ENCODE data around the gene SLC12A6.
A peak's percentile ranks its signal among the peaks of the same experiment; 100 is the strongest.
"Not testable (repeated sequence)": the region's sequence is repeated elsewhere in the genome, so short reads cannot be mapped to it uniquely, and the experiment has no call there.

Gene SLC12A6

DNA sequence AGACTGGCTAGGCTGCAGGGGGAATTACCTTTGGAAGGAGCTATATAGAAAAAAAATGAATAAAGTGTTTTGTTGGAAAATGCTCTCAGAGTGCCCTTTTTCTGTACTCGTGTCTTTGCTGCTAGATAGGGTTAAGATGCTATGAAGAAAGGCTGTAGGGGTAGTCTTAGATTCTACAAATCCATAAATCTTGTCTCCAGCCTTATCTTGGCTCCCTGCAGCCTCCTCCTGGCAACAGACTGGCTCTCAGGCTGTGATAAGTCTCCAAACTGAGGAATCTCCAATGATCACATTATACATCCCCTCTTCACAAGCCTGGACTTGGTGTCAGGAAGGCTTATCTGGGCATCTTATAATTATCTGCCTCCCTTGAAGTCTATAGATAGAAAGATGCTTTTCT, 20.1 kb upstream of the SLC12A6 start:
- DNase-seq (ENCODE audit: low read depth), result no peak

DNA sequence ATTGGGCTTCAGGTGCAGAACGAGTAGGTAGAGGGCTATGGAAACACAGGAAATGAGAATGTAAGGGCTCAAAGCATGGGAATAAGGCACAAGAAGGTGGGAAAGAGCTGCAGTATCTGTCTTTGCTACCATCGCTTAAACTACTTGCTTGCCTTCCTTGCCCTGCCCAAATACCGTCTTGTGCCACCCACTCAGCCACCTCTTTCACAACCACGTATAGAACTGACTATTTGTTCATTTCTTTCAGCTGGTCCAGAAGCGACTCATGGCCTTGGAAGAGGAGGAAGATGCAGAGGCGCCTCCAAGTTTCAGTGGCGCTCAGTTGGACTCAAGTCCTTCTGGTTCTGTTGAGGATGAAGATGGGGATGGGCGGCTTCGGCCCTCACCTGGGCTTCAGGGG, 17.7 kb upstream of the SLC12A6 start:
- no peak for DNase-seq (ENCODE audit: low read depth)

DNA sequence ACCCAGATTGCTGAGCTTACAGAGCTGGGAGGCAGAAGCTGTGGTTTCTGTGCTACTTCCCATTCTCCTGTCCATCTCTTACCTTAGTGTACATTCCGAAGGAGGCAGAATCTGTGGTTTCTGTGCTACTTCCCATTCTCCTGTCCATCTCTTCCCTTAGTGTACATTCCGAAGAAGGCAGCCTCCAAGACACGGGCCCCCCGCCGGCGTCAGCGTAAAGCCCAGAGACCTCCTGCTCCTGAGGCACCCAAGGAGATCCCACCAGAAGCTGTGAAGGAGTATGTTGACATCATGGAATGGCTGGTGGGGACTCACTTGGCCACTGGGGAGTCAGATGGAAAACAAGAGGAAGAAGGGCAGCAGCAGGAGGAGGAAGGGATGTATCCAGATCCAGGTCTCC, 16.7 kb upstream of the SLC12A6 start:
- no peak for DNase-seq (ENCODE audit: low read depth)

DNA sequence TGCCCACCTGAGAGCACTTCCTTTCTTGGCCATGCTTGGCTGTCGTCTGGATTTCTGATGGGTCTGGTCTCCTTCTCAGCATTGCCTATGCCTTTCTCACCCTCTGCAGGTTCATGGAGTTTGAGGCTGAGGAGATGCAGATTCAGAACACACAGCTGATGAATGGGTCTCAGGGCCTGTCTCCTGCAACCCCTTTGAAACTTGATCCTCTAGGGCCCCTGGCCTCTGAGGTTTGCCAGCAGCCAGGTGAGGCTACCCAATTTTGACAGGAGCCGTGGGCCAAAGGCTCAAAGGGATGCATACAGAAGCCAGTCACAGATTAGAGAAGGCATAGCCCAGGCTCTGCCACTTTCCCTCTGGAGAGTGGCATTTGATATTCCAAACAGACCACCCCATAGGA, 16.0 kb upstream of the SLC12A6 start:
- DNase-seq (ENCODE audit: low read depth), result no peak

DNA sequence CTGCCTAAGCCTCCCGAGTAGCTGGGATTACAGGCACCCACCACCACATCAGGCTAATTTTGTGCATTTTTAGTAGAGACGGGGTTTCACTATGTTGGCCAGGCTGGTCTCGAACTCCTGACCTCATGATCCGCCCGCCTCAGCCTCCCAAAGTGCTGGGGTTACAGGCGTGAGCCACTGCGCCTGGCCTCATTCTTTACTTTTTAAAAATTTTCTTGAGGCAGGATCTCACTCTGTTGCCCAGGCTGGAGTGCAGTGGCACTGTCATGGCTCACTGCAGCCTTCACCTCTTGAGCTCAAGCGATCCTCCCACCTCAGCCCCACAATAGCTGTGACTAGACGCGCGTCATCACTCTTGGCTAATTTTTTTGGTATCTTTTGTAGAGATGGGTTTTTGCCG, 15.4 kb upstream of the SLC12A6 start:
- DNase-seq (ENCODE audit: low read depth), result not testable (repeated sequence)

DNA sequence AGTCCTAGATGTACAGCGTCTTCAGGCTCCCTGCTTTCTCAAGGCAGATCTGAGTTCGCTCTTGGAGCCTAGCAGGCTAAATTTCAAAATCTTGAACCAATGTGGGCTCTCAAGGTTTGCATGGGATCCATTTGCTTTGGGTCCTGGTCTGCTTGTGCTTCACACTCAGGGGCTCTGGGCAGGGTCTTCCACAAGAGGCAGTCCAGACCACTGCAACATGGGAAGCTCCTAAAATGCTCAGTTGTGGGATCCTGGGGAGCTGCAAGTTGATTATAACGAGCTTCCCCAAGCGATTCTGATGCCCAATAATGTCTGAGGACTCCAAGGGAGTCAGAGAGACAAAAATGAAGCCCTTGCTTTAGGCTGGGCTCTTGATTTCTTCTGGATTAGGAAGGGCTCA, 12.2 kb upstream of the SLC12A6 start:
- no peak for DNase-seq (ENCODE audit: low read depth)

DNA sequence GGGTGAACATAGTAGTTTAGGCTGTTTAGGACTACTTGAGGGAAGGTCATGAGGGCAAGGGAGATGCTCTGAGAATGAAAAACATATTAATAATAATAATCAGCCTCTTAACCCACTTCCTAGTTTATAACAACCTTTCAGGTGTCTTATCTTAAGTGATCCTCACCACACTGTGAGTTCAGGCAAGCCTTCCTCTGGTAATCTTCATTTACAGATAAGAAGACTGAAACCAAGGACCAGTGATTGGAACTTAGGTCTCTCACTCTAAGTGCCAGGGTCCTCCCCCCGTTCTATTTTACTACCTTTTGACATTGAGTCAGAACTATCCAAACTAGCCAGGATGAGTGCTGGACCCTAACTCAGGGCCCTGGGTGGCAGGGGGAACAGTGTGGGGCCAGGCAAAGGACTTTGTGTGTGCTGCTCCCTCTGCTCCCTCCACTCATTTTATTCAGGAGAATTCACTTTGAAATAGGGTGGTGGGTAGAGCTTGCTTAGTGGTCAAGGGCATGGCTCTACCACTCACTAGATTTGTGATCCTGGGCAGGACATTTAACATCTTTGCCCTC, 11.2 kb upstream of the SLC12A6 start:
- no peak for DNase-seq (ENCODE audit: low read depth)

DNA sequence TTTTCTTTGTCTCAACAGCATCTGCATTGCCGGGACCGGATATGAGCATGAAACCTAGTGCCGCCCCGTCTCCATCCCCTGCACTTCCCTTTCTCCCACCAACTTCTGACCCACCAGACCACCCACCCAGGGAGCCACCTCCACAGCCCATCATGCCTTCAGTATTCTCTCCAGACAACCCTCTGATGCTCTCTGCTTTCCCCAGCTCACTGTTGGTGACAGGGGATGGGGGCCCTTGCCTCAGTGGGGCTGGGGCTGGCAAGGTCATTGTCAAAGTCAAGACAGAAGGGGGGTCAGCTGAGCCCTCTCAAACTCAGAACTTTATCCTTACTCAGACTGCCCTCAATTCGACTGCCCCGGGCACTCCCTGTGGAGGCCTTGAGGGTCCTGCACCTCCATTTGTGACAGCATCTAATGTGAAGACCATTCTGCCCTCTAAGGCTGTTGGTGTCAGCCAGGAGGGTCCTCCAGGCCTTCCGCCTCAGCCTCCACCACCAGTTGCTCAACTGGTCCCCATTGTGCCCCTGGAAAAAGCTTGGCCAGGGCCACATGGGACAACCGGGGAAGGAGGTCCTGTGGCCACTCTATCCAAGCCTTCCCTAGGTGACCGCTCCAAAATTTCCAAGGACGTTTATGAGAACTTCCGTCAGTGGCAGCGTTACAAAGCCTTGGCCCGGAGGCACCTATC, 10.5 kb upstream of the SLC12A6 start:
- no peak for DNase-seq (ENCODE audit: low read depth)

DNA sequence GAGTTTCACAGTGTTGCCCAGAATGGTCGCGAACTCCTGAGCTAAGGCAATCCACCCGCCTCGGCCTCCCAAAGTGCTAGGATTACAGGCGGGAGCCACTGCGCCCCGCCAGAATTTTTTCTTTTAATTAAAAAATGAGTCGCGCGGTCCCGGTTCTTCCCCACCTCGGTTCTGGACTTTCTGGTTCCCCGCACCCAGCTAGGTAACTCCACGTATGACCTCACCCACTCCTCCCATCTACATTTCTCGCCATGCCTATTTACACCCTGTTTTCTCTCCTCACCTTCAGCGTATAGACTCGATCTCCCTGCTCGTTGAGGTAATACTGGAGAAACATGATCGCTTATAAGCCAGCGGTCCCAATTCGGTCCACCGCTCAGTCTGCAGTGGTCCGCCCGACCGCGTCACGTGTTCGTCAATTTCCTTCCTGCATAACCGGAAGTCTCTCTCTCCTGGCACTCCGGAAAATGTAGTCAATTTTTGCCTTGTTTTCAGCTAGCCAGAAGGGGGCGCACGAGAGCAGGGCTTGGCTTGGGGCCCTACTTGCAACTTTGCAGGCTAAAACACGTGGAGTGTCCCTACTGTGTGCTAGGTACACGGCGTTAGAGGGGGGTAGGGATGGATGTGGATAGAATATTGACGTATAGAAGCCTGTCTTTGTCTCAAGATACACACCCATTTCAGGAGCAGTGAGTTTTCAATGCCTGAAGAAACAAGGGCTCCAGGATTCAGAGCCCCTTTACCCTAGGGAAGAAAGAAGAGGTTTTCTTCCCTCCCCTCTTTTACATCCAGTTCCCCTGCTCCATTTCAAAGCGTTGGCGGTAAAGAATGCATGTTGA, 5.4 kb upstream of the SLC12A6 start, which contains the start of the genes NOP10 and NUTM1:
Gene NOP10, minus strand, starts transcription at position 400 of the 839 bp plus-strand sequence. Its CDS starts 63 bp downstream, at position 337.
Gene NUTM1, plus strand, starts transcription at position 579 of the 839 bp plus-strand sequence. CDS start 382 bp downstream, outside the sequence.
- peak; percentile 93 for DNase-seq (ENCODE audit: low read depth)

DNA sequence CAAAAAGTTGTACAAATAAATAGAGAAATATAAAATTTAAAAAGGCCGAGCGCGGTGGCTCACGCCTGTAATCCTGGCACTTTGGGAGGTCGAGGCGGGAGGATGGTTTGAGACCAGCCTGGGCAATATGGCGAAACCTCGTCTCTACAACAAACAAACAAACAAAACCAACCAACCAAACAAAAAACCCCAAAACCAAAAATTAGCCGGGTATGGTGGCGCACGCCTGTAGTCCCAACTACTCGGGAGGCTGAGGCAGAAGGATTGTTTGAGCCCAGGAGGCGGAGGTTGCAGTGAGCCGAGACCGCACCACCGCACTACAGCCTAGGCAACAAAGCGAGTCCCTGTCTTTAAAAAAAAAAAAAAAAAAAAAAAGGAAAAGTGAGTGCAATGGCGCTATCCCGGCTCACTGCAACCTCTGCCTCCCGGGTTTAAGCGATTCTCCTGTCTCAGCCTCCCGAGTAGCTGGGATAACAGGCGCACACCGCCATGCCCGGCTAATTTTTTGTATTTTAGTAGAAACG, 4.7 kb upstream of the SLC12A6 start:
- not testable (repeated sequence) for DNase-seq (ENCODE audit: low read depth)

DNA sequence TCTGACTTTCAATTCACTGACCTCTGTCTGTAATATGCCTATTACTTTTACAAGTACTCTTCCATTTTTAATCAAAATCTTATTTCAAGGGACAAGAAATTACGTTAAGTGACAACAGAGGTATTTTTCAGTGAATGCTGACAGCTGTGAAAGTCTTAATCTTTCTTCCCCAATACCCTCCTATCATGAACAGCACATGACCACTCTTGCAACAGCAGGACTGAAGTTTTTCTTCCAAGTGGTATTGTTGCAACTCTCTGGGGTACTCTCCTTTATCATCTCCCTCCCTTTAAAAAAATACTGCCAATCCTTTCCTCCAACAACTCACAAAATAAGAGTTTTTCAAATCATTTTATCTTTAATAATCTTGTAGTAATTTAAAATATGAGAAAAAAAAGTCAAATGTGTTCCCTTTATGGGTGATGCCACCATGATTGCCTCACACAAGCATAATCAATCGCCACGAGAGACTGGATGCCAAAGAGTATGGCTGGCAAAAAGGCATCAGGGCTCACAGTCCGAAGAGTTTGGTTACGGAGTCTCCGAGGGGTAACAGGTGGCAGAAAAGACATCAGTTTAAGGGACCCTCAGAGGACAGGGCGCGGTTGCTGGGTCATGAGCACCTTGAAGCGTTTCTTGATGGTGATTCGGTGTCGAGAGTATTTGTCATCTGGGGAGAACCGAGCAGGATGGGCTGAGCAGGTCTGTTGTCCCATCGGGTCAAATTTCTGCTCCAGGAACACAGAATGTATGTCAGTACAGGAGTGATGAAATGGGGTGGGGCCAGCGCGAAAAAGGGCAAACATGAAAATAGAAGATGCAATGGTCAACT, 4.0 kb upstream of the SLC12A6 start:
- no peak for DNase-seq (ENCODE audit: low read depth)

DNA sequence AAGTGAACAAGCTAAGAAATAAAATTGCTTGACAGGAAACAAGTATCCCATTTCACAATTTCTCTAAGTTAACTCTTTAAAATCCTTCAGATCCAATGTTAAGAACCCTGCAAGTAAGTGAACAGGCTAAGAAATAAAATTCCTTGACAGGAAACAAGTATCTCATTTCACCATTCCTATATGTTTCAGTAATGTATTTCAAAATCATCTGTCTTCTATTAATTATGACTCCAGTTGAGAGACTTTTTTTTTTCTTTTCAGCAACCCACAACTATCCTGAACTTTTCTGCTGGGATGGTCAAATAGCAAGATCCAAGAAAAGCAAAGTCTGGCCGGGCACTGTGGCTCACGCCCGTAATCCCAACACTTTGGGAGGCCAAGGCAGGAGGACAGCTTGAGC, 2.4 kb upstream of the SLC12A6 start:
- no peak for DNase-seq (ENCODE audit: low read depth)

DNA sequence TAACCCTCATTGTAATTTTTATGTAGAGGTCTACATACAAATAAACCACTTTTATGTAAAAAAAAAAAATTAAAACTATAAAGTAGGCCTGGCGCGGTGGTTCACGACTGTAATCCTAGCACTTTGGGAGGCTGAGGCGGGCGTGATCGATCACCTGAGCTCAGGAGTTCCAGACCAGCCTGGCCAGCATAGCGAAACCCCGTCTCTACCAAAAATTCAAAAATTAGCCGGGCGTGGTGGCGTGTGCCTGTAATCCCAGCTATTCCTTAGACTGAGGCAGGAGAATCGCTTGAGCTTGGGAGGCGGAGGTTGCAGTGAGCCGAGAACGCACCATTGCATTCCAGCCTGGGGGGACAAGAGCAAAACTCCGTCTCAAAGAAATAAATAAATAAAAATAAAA, 766 bp upstream of the SLC12A6 start:
- DNase-seq (ENCODE audit: low read depth), result no peak

DNA sequence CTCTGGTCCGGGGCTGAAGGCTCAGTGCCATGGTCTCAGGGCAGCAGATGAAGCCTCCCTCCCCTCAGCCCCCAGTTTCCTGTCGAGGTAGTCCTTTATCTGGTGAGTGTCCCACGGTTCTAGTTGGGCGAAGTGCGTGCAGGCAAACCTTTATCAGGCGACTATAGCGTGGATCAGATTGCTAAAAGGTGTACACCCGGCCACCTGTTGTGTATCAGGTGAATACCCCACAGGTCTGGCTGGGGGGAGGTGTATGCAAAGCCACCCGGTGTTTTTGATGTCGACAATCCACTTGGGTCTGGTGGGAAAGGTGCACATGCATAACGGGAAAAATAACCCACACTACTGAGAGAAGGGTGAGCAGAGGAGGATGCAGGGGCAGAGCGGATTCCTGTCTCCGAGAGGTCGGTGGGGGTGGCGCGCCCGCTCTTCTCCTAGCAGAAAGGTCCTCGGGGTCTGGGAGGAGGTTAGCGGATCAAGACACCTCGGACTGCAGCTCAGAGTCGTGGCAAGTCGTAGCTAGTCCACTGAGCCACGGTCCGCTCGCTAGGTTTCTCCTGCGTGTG, 507 bp downstream of the SLC12A6 start:
- DNase-seq (ENCODE audit: low read depth), result no peak

DNA sequence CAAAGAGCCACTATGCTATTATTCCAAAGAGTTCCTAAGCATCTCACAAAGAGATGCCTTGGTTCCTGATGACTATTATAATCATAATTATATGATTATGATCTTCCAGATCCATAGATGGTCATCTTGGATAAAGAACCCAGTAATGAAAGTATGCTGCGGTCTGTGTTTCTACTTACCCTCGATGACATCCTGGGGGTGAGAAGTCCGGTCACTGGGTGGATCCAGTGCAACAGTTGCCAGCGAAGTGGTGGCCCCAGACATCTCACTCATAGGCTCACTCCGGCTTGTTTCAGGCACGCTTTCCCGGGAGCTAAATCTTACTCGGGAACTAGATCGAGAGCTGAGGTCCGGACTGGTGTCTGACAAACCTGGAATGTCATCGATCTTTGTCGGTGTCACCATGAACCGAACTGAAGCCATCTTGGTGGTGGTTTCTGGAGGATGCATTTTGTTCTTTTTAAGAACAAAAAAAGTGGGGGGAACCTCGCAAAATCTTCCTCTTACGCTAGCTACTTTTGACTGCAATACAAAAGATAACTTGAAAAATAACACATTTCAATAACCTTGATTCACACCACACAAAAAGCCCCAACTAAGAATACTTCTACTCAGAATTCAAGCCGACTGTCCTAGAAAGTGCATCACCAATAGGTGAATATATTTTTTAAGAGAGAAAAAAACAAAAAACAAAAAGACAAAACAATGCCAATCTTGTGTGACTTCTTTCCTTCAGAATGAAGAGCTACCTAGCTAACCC, 1.2 kb downstream of the SLC12A6 start:
- no peak for DNase-seq (ENCODE audit: low read depth)

DNA sequence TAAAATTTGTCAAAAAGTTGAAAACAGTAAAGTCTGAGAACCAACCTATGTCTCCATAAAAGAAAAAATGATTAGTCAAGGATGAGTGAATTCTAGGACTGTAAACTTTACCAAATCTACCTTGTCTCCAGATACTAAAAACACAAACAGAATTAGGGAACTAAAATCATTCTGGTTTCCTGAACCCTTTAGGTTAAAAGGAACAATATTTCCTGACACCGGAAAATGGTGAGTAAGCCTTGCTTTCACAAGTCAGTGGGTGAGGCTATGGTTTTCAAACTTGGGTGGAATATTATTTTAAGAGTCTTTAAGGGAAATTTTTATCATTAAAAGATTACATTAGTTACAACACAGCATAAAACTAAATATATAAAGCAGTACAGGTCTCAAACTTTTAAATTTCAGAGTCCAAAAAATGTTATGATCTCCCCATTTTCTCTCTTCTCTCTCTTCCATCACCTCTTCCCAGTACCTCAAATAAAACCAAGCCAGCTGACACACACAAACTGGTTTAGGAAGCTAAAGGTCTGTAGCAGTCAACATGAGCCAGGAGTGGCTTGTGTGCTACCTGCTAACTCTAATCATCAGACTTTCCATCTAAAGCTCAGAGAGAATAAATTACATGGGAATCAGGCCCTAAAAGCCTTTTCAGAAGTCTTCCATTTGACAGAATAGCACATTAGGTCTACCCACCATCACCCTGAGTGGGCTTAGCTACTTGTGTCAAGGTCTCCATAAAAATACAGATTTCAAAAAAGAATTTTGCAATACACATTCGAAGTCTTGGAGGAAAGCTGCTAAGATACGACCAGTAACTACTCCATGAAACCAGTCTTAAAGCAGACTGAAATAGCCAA, 2.2 kb downstream of the SLC12A6 start:
- DNase-seq (ENCODE audit: low read depth), result no peak

DNA sequence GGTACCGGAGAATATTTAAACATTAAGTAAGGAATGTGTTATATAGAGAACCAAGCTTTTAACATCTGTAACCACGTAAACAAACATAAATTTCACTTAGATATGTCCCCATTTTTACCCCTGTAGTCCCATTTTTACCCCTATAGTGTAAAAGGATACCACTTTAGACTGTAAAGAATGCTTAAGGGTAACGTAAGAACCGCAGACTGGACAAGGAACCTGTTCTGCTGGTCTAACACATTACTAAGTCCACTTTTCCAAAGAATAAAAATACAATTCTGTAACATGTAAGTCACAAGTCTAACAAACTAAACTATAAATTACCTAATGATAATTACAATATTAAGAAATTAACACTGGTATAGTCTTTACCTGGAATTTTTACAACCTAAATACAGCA, 2.9 kb downstream of the SLC12A6 start:
- no peak for DNase-seq (ENCODE audit: low read depth)

DNA sequence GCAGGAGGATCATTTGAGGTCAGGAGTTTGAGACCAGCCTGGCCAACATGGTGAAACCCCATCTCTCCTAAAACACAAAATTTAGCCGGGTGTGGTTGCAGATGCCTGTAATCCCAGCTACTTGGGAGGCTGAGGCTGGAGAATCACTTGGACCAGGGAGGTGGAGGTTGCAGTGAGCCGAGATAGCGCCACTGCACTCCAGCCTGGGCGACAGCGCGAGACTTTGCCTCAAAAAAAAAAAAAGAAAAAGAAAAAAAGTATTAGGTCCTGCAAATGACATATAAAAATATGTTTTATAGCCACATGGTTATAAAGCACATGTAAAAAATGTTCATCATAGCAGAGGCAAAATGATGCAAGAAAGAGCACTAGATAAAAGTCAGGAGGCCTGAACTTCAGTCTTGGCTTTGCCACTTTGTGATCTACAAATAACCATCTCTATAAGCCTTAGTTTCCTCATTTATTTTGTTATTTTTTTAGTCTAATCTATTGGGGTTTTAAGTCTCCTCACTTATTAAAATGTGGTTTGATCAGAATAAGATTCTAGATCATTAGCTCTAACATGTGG, 4.9 kb downstream of the SLC12A6 start:
- no peak for DNase-seq (ENCODE audit: low read depth)

DNA sequence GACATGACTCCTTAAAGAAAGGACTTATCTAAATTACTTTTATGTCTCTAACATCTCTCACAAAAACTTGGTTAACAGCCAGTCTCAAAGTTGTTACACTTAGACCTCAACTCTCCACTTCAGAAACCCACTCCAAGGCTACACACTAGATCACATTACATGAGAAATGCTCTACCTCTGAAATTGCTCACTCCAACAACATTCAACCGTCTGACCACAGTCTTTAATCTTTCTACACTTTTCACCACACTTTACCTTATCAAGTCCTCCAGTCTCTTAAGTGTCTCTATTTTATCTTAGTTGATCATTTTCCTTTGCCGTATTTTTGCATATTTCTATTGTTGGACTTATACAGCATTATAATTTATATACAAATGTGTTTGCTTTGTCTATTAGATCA, 5.8 kb downstream of the SLC12A6 start:
- DNase-seq (ENCODE audit: low read depth), result no peak
